Measurements from ENCODE around the gene FCGR2B.

The FCGR2B gene

DNA sequence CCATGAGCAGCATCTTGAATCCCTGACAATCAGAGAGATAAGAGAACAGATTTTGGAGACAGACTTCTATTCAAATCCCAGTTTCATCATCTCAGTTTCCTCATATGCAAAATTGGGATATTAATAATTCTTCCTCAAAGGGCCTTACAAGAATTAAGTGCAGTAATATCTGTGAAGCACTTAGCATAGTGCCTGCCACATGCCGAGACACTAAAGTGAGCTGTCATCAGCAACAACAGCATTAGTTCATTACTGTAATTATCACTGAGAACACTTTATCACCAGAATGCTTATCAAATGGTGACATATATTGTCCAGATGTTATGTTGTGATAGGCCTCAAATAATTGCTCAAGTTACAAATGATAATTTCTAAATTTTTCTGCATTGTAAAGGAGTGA, 57.5 kb downstream of the FCGR2B start:
- no peak for TF ChIP-seq ZNF785 (tag by site-specific recombination; IDR thresholded peaks at IDR 0.05)
- no peak for TF ChIP-seq IKZF3 (tag by site-specific recombination; IDR thresholded peaks at IDR 0.05)
- TF ChIP-seq, protein P1, sequence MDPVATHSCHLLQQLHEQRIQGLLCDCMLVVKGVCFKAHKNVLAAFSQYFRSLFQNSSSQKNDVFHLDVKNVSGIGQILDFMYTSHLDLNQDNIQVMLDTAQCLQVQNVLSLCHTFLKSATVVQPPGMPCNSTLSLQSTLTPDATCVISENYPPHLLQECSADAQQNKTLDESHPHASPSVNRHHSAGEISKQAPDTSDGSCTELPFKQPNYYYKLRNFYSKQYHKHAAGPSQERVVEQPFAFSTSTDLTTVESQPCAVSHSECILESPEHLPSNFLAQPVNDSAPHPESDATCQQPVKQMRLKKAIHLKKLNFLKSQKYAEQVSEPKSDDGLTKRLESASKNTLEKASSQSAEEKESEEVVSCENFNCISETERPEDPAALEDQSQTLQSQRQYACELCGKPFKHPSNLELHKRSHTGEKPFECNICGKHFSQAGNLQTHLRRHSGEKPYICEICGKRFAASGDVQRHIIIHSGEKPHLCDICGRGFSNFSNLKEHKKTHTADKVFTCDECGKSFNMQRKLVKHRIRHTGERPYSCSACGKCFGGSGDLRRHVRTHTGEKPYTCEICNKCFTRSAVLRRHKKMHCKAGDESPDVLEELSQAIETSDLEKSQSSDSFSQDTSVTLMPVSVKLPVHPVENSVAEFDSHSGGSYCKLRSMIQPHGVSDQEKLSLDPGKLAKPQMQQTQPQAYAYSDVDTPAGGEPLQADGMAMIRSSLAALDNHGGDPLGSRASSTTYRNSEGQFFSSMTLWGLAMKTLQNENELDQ (tag by site-specific recombination; IDR thresholded peaks at IDR 0.05; ENCODE audit: low read depth): no peak
- no peak for TF ChIP-seq TRIM28 (IDR thresholded peaks at IDR 0.05; ENCODE audit: borderline replicate concordance, low read length)
- TF ChIP-seq, protein P2, sequence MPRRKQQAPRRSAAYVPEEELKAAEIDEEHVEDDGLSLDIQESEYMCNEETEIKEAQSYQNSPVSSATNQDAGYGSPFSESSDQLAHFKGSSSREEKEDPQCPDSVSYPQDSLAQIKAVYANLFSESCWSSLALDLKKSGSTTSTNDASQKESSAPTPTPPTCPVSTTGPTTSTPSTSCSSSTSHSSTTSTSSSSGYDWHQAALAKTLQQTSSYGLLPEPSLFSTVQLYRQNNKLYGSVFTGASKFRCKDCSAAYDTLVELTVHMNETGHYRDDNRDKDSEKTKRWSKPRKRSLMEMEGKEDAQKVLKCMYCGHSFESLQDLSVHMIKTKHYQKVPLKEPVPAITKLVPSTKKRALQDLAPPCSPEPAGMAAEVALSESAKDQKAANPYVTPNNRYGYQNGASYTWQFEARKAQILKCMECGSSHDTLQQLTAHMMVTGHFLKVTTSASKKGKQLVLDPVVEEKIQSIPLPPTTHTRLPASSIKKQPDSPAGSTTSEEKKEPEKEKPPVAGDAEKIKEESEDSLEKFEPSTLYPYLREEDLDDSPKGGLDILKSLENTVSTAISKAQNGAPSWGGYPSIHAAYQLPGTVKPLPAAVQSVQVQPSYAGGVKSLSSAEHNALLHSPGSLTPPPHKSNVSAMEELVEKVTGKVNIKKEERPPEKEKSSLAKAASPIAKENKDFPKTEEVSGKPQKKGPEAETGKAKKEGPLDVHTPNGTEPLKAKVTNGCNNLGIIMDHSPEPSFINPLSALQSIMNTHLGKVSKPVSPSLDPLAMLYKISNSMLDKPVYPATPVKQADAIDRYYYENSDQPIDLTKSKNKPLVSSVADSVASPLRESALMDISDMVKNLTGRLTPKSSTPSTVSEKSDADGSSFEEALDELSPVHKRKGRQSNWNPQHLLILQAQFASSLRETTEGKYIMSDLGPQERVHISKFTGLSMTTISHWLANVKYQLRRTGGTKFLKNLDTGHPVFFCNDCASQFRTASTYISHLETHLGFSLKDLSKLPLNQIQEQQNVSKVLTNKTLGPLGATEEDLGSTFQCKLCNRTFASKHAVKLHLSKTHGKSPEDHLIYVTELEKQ (tag by site-specific recombination; IDR thresholded peaks at IDR 0.05; ENCODE audit: borderline replicate concordance): no peak
- no peak for TF ChIP-seq ZNF76 (tag by site-specific recombination; IDR thresholded peaks at IDR 0.05; ENCODE audit: borderline replicate concordance, low read depth)
- no peak for TF ChIP-seq ZNF600 (tag by site-specific recombination; IDR thresholded peaks at IDR 0.05)
- no peak for TF ChIP-seq ZNF354C (tag by site-specific recombination; IDR thresholded peaks at IDR 0.05; ENCODE audit: borderline replicate concordance, low read depth)
- TF ChIP-seq, protein P3, sequence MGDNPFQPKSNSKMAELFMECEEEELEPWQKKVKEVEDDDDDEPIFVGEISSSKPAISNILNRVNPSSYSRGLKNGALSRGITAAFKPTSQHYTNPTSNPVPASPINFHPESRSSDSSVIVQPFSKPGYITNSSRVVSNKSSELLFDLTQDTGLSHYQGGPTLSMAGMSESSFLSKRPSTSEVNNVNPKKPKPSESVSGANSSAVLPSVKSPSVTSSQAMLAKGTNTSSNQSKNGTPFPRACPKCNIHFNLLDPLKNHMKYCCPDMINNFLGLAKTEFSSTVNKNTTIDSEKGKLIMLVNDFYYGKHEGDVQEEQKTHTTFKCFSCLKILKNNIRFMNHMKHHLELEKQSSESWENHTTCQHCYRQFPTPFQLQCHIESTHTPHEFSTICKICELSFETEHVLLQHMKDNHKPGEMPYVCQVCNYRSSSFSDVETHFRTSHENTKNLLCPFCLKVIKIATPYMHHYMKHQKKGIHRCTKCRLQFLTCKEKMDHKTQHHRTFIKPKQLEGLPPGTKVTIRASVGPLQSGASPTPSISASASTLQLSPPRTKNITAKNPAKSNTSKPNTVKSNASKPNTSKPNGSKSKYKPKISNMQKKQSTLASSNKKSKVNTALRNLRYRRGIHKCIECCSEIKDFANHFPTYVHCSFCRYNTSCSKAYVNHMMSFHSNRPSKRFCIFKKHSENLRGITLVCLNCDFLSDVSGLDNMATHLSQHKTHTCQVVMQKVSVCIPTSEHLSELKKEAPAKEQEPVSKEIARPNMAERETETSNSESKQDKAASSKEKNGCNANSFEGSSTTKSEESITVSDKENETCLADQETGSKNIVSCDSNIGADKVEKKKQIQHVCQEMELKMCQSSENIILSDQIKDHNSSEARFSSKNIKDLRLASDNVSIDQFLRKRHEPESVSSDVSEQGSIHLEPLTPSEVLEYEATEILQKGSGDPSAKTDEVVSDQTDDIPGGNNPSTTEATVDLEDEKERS (tag by site-specific recombination; IDR thresholded peaks at IDR 0.05): no peak
- no peak for TF ChIP-seq ZNF549 (tag by site-specific recombination; IDR thresholded peaks at IDR 0.05)
- TF ChIP-seq ZNF155 (tag by site-specific recombination; IDR thresholded peaks at IDR 0.05): no peak
- Histone ChIP-seq H3K27ac (ENCODE audit: extremely low read depth, low read depth, low read length) (no peak overlapping the region), H3K36me3 (ENCODE audit: control insufficient read depth in 2 of 2, insufficient read depth in 1 of 2, low read length in 2 of 2) (no peaks in the 10 kb centered on the region), H3K4me3 (ENCODE audit: low read depth, low read length) (no peak overlapping the region), H3K4me1 (ENCODE audit: control insufficient read depth, insufficient read depth, low read length) (no peaks in the 10 kb centered on the region), H3K9me3 (ENCODE audit: control insufficient read depth, insufficient read depth, low read depth, low read length) (no peaks in the 10 kb centered on the region)
- ChIA-PET CTCF (no interaction called here), POLR2A (no interaction called here)

DNA sequence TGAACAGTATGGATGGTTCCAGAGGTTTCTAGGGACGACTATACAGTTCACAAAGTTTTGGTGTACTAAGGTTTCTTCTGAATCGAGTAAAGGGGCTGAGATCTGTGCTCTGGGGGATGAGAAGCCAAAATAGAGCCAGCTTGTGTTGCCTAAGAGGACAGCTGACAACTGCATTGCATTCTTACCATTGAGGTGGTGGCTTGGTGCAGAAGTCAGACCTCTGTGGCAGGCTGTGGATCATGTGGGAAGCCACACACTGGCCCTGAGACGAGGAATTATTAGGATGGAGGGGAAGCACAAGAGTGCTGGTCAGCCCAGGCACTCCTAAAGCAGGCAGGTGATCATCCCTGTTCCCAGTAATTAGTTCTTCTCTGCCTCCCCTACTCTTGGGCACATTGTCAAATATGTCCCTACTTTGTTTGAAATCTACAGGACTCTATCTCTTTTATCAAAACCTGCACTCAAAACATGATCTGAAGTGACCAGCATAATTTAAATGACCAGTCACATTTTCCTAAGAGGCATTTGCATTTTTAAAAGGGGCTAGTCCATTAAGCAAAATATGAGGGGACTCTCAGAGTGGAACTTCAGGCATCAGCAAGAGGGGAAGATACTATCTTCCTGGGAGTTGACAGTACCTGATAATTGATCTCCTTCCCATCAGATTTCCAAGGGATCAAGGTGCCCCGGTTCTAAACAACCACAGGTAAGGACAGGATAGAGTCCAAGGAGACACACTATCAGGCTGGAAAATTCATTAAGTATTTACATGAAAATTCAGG, 58.2 kb downstream of the FCGR2B start, which contains the start of gene FCRLB:
TSS of gene FCRLB (plus strand) at position 589 of the 782 bp plus-strand sequence. CDS start 1,129 bp downstream, outside the sequence.
- H3K36me3 ChIP-seq (ENCODE audit: control insufficient read depth in 2 of 2, insufficient read depth in 1 of 2, low read length in 2 of 2): no peaks in the 10 kb centered on the region
- H3K4me1 ChIP-seq (ENCODE audit: control insufficient read depth, insufficient read depth, low read length): no peaks in the 10 kb centered on the region; the same call in 1 of the 2 replicates
- H3K9me3 ChIP-seq (ENCODE audit: control insufficient read depth, insufficient read depth, low read depth, low read length): no peaks in the 10 kb centered on the region
- no peak within 1 kb of the TSS for H3K27ac ChIP-seq (ENCODE audit: extremely low read depth, low read depth, low read length)
- H3K4me3 ChIP-seq (ENCODE audit: low read depth, low read length): no peak within 1 kb of the TSS
- ChIA-PET POLR2A (no interaction called here), CTCF (interaction anchor here (1.9 kb wide), 1 partner anchor 20 kb away, joined by 8 read pairs; no protein-coding TSS in a partner anchor)
- no peak for TF ChIP-seq ZFP69B (tag by site-specific recombination; IDR thresholded peaks at IDR 0.05)
- no peak for TF ChIP-seq SCRT2 (tag by site-specific recombination; IDR thresholded peaks at IDR 0.05)
- TF ChIP-seq YY2 (tag by site-specific recombination; IDR thresholded peaks at IDR 0.05): no peak
- no peak for TF ChIP-seq TRIM28 (IDR thresholded peaks at IDR 0.05; ENCODE audit: borderline replicate concordance, low read length)
- TF ChIP-seq, protein P4, sequence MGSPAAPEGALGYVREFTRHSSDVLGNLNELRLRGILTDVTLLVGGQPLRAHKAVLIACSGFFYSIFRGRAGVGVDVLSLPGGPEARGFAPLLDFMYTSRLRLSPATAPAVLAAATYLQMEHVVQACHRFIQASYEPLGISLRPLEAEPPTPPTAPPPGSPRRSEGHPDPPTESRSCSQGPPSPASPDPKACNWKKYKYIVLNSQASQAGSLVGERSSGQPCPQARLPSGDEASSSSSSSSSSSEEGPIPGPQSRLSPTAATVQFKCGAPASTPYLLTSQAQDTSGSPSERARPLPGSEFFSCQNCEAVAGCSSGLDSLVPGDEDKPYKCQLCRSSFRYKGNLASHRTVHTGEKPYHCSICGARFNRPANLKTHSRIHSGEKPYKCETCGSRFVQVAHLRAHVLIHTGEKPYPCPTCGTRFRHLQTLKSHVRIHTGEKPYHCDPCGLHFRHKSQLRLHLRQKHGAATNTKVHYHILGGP (tag by site-specific recombination; IDR thresholded peaks at IDR 0.05): no peak
- TF ChIP-seq, protein P5, sequence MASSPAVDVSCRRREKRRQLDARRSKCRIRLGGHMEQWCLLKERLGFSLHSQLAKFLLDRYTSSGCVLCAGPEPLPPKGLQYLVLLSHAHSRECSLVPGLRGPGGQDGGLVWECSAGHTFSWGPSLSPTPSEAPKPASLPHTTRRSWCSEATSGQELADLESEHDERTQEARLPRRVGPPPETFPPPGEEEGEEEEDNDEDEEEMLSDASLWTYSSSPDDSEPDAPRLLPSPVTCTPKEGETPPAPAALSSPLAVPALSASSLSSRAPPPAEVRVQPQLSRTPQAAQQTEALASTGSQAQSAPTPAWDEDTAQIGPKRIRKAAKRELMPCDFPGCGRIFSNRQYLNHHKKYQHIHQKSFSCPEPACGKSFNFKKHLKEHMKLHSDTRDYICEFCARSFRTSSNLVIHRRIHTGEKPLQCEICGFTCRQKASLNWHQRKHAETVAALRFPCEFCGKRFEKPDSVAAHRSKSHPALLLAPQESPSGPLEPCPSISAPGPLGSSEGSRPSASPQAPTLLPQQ (tag by site-specific recombination; IDR thresholded peaks at IDR 0.05): no peak
- no peak for TF ChIP-seq GLIS1 (tag by site-specific recombination; IDR thresholded peaks at IDR 0.05)
- no peak for TF ChIP-seq ZNF223 (tag by site-specific recombination; IDR thresholded peaks at IDR 0.05)
- no peak for TF ChIP-seq SCRT1 (tag by site-specific recombination; IDR thresholded peaks at IDR 0.05; ENCODE audit: borderline replicate concordance)
- no peak for TF ChIP-seq MYNN (tag by site-specific recombination; IDR thresholded peaks at IDR 0.05; ENCODE audit: borderline replicate concordance)
- TF ChIP-seq ZNF266 (tag by site-specific recombination; IDR thresholded peaks at IDR 0.05; ENCODE audit: low read depth): no peak
- TF ChIP-seq ZBTB1 (tag by site-specific recombination; IDR thresholded peaks at IDR 0.05): no peak

Measured in HEK293 (cell line).